WI38 (cell line): ENCODE measurements around the gene CDYL.

Experiments used
- H3K4me3 ChIP-seq: 2 replicates; pipeline ENCODE4 v1.5.1; 2011; ENCODE audit warnings: low read depth, mild to moderate bottlenecking, control low read depth, low read length
- CTCF ChIP-seq: IDR thresholded peaks from 2 replicates; pipeline ENCODE4 v1.5.1; 2012; ENCODE audit warnings: low read depth, mild to moderate bottlenecking, control low read depth, low read length

CDYL gene

GRCh38 chr6:4973982-4974745, 198.0 kb downstream of the CDYL start:
- no peak for TF ChIP-seq CTCF
- no peak overlapping the region for H3K4me3 ChIP-seq

DNA sequence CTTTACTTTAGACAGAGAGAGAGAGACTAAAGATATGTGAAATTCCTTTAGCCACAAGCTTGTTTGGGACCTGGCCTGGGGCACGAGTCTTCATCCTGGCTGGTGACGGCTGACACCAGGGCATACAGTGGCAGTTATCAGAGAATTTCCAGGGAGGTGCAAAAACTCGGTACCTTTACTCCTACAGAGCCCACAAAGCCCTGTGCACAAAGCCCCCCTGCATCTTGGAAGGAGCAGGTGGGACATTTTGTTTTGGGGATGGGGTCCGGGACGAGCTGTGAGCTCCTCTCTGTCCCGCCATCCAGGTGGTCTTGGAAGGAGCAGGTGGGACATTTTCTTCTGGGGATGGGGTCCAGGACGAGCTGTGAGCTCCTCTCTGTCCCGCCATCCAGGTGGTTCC, 198.8 kb downstream of the CDYL start:
- TF ChIP-seq CTCF: no peak

GRCh38 chr6:4975506-4975905, 199.3 kb downstream of the CDYL start:
- H3K4me3 ChIP-seq: no peak overlapping the region
- TF ChIP-seq CTCF: no peak

More for the DNA sequence above, 198.8 kb downstream of the CDYL start:
- H3K4me3 ChIP-seq: no peak overlapping the region

DNA sequence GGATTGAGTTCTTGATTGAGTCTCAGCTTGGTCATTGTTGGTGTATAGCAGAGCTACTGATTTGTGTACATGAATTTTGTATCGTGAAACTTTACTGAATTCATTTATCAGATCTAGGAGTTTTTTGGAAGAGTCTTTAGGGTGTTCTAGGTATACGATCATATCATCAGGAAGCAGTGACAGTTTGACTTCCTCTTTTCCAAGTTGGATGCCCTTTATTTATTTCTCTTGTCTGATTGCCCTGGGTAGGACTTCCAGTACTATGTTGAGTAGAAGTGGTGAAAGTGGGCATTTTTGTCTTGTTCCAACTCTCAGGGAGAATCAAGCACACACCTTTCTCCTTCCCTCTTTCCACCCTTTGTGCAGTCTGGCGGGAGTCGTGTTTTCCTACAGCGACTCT, 201.3 kb downstream of the CDYL start:
- H3K4me3 ChIP-seq: no peak overlapping the region
- TF ChIP-seq CTCF: no peak

- H3K4me3 ChIP-seq: no peak overlapping the region
- no peak for TF ChIP-seq CTCF
Observed at GRCh38 chr6:4979426-4979825, 203.2 kb downstream of the CDYL start.

- no peak overlapping the region for H3K4me3 ChIP-seq
- no peak for TF ChIP-seq CTCF
Observed at GRCh38 chr6:4981761-4982160, 205.6 kb downstream of the CDYL start.

DNA sequence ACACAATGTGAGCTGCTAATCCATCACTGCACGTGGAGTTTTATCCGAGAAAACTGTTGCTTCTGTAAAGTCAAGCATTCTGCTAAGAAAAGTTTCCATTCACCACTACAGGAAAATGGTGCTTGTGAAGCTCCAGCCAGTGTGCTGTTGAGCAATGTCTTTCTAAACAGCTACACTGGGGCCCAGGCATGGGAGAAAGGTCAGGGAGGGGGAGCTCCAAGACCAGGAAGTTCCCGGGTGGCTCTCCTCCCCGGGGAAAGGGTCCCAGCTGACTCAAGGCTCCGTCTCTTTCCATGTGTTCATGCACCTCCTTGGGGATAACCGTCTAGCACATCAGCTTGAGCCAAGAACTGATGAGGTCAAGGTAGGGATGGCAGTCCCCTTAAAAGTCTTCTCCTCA, 207.1 kb downstream of the CDYL start:
- no peak for TF ChIP-seq CTCF
- H3K4me3 ChIP-seq: no peak overlapping the region
